ENCODE measurements around the gene GTF2A1. TPM values are rescaled to one million over a fixed set of nuclear protein-coding genes. Genes with fewer than 3 reads are reported as not detected.

Gene GTF2A1
- total and polyA plus RNA-seq, 7 donors = 8.1 to 45.1 (median 25.5) TPM

DNA sequence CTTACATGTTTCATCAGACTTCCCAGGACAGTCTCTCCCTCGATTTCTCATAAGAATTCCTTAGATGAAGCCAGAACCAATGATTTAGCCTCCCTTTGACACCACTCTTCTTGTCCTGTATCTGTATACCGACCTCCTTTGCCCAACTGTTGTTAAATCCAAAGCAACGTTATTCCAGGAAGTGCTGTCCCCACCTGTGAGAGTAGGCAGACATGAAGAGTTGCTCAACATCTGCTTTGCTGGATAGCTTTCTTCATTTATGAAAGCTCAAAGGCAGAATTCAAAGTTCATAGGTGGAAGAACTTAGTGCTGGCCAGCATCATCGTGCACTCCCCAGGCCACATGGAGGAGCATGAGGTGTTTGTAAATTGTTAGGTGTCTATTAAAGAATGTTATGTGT, 55.6 kb downstream of the GTF2A1 start:
- Histone ChIP-seq H3K9me3 (no peaks in the 10 kb centered on the region), H3K4me1 (peaks cover 6% of the 10 kb centered on the region), H3K36me3 (ENCODE audit: insufficient read depth in 1 of 2, low read depth in 1 of 2) (no peaks in the 10 kb centered on the region), H3K27me3 (ENCODE audit: insufficient read depth in 3 of 3, low read length in 2 of 3) (no peaks in the 10 kb centered on the region), H3K27ac (no peak overlapping the region), H3K4me3 (no peak overlapping the region)
- no peak for DNase-seq
- ATAC-seq = peak in 1 of 4 donors; percentile 32
- intact Hi-C loops (cut with DNase I) = loop anchor here in 1 of 2 donors (5.0 kb wide), 1 partner anchor 168 kb away; no protein-coding TSS in a partner anchor
- WGBS, 3 donors = 47 to 50% (median 48%) methylated on average over 4 of the region's 4 CpGs
- TF ChIP-seq, protein P1, sequence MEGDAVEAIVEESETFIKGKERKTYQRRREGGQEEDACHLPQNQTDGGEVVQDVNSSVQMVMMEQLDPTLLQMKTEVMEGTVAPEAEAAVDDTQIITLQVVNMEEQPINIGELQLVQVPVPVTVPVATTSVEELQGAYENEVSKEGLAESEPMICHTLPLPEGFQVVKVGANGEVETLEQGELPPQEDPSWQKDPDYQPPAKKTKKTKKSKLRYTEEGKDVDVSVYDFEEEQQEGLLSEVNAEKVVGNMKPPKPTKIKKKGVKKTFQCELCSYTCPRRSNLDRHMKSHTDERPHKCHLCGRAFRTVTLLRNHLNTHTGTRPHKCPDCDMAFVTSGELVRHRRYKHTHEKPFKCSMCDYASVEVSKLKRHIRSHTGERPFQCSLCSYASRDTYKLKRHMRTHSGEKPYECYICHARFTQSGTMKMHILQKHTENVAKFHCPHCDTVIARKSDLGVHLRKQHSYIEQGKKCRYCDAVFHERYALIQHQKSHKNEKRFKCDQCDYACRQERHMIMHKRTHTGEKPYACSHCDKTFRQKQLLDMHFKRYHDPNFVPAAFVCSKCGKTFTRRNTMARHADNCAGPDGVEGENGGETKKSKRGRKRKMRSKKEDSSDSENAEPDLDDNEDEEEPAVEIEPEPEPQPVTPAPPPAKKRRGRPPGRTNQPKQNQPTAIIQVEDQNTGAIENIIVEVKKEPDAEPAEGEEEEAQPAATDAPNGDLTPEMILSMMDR (IDR thresholded peaks at IDR 0.05) = no peak

DNA sequence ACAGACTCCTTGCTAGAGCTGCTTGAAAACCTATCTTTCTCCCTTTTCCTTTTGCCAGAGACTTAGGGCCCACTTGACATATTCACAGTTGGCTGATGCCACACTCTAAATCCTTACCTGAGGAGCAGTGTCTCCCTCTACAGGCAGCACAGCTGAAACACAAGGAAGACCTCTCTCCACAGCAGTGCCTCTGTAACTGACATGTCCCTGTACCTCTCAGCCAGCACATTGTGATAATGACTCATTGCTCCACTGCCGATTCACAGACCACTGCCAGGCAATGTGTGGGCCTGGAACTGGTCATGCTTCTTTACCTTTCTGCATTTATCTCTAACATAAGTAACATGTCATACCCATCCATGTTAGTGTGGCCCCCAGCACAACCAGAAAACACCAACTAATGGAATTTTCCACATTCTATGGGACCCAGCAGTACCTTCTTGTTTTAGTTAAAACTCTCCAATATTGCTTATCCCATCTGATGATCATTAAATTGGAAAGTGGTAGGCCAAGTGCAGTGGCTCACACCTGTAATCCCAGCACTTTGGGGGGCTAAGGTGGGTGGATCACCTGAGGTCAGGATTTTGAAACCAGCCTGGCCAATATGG, 56.5 kb downstream of the GTF2A1 start:
- peaks cover 2% of the 10 kb centered on the region for H3K4me1 ChIP-seq
- intact Hi-C loops (cut with DNase I) = no loop called here

DNA sequence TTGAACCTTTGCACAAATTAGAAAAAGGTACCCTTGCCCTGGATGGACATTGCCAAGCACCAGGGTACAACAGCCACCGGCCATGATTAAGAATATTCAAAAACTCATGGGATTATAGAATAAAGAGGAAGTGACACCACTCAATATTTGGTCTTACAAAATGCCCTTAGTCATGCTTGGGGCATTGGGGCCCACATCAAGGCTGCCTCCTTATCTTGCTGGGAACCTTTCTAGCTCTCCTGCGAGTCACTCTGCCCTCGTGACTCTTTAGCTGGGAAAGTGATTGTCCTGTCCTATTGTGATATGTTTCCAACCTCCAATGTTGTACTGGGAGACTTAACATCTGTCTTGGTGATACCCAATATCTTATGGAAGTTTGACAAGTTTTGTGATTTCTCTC, 57.8 kb downstream of the GTF2A1 start:
- Histone ChIP-seq H3K27me3 (ENCODE audit: insufficient read depth in 3 of 3, low read length in 2 of 3) (no peaks in the 10 kb centered on the region), H3K9me3 (no peaks in the 10 kb centered on the region), H3K27ac (no peak overlapping the region), H3K4me1 (no peaks in the 10 kb centered on the region), H3K4me3 (no peak overlapping the region), H3K36me3 (ENCODE audit: insufficient read depth in 1 of 2, low read depth in 1 of 2) (no peaks in the 10 kb centered on the region)
- no peak for DNase-seq
- WGBS, 3 donors = 86 to 89% (median 87%) methylated on average over 3 of the region's 3 CpGs
- ATAC-seq = no peak
- intact Hi-C loops (cut with DNase I) = no loop called here
- TF ChIP-seq, protein P1 (IDR thresholded peaks at IDR 0.05) = no peak

More for the DNA sequence above, 56.5 kb downstream of the GTF2A1 start:
- H3K27ac ChIP-seq = no peak overlapping the region
- H3K27me3 ChIP-seq (ENCODE audit: insufficient read depth in 3 of 3, low read length in 2 of 3) = no peaks in the 10 kb centered on the region
- H3K36me3 ChIP-seq (ENCODE audit: insufficient read depth in 1 of 2, low read depth in 1 of 2) = no peaks in the 10 kb centered on the region
- ATAC-seq (peak; percentile 61 to 91 (median 88)), DNase-seq (peak in 1 of 2 donors; percentile 13)
- WGBS, 3 donors = 9 to 14% (median 9%) methylated on average over 1 of the region's 1 CpG
- TF ChIP-seq, protein P1 (IDR thresholded peaks at IDR 0.05) = peak; percentile 41
- H3K4me3 ChIP-seq = no peak overlapping the region
- H3K9me3 ChIP-seq = no peaks in the 10 kb centered on the region

DNA sequence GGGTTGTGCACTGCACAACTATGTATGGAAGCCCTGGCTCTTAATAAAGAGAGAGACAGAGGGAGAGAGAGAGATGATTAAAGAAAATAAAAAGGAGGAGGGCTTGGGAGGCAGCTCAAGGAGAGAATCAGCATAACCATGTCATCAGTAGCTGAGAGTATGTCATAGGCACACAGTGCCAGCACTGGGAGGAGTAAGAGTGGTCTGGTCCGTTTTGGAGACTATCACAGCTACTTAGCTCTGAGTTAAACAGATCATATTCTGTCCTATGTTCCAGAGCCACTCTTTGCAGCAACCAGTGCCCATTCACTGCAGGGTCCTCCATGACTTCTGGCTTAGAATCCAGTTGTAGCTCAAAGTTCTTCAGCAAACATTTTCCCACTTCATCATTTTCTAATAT, 59.0 kb downstream of the GTF2A1 start:
- WGBS, 3 donors = 22 to 41% (median 25%) methylated on average over 1 of the region's 1 CpG
- Histone ChIP-seq H3K36me3 (ENCODE audit: insufficient read depth in 1 of 2, low read depth in 1 of 2) (no peaks in the 10 kb centered on the region), H3K27me3 (ENCODE audit: insufficient read depth in 3 of 3, low read length in 2 of 3) (no peaks in the 10 kb centered on the region), H3K4me3 (no peak overlapping the region), H3K4me1 (no peaks in the 10 kb centered on the region), H3K9me3 (no peaks in the 10 kb centered on the region), H3K27ac (no peak overlapping the region)
- intact Hi-C loops (cut with DNase I) = no loop called here
- DNase-seq (no peak), ATAC-seq (no peak)
- TF ChIP-seq, protein P1 (IDR thresholded peaks at IDR 0.05) = no peak

DNA sequence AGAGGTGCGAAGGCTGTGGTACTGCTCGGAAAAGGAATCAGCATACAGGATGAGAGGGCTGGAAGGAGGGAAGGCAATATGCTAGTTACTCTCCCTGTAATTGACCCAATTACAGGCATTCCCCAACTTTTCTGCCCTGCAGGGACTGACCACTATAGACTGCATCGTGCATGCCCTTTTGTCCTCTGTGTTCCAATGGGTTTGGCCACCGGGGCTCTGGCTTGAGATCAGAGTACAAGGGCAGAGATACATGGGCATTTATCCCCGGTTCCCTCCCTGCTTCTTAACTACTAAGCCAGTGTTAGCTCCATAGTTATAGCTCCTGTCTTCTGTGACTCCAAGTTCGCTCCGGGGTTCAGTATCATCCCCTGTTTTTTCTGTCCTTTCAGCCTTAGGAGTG, 59.7 kb downstream of the GTF2A1 start:
- no peaks in the 10 kb centered on the region for H3K36me3 ChIP-seq (ENCODE audit: insufficient read depth in 1 of 2, low read depth in 1 of 2)
- DNase-seq (no peak), ATAC-seq (no peak)
- TF ChIP-seq, protein P1 (IDR thresholded peaks at IDR 0.05) = no peak
- H3K4me3 ChIP-seq = no peak overlapping the region
- no peak overlapping the region for H3K27ac ChIP-seq
- 69 to 81% (median 79%) methylated on average over 7 of the region's 7 CpGs for WGBS, 3 donors
- no peaks in the 10 kb centered on the region for H3K9me3 ChIP-seq
- intact Hi-C loops (cut with DNase I) = no loop called here
- no peaks in the 10 kb centered on the region for H3K4me1 ChIP-seq
- no peaks in the 10 kb centered on the region for H3K27me3 ChIP-seq (ENCODE audit: insufficient read depth in 3 of 3, low read length in 2 of 3)
